Measurements from ENCODE around the gene SWT1. TPM values are rescaled to one million over a fixed set of nuclear protein-coding genes. Genes with fewer than 3 reads are reported as not detected.
"Not testable (repeated sequence)": the region's sequence is repeated elsewhere in the genome, so short reads cannot be mapped to it uniquely, and the experiment has no call there.

Gene SWT1
- total RNA-seq, 1 experiment from 2014 or later: 2.1 TPM

- POLR2A ChIA-PET: no interaction called here
- in situ Hi-C loops (cut with HindIII; ENCODE audit: low pct_unique_long_range_greater_than_20kb, low sequenced_read_pairs) (no loop called here), intact Hi-C loops (cut with micrococcal nuclease; ENCODE audit: unreplicated experiment) (no loop called here)
- TF ChIP-seq REST (IDR thresholded peaks at IDR 0.05; ENCODE audit: insufficient read depth in 1 of 2, low read depth in 2 of 2, low read length in 1 of 2) (no peak), TCF7L2 (IDR thresholded peaks at IDR 0.05; ENCODE audit: low read depth, low read length) (no peak), SIN3A (IDR thresholded peaks at IDR 0.05; ENCODE audit: borderline replicate concordance, insufficient read depth, low read depth, low read length) (no peak), POLR2AphosphoS5 (IDR thresholded peaks at IDR 0.05; ENCODE audit: low read depth, low read length) (no peak)
- TF ChIP-seq, protein P1, sequence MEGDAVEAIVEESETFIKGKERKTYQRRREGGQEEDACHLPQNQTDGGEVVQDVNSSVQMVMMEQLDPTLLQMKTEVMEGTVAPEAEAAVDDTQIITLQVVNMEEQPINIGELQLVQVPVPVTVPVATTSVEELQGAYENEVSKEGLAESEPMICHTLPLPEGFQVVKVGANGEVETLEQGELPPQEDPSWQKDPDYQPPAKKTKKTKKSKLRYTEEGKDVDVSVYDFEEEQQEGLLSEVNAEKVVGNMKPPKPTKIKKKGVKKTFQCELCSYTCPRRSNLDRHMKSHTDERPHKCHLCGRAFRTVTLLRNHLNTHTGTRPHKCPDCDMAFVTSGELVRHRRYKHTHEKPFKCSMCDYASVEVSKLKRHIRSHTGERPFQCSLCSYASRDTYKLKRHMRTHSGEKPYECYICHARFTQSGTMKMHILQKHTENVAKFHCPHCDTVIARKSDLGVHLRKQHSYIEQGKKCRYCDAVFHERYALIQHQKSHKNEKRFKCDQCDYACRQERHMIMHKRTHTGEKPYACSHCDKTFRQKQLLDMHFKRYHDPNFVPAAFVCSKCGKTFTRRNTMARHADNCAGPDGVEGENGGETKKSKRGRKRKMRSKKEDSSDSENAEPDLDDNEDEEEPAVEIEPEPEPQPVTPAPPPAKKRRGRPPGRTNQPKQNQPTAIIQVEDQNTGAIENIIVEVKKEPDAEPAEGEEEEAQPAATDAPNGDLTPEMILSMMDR (IDR thresholded peaks at IDR 0.05): no peak
- DNase-seq (ENCODE audit: low read depth, low spot score): no peak
- Histone ChIP-seq H3K4me1 (ENCODE audit: control insufficient read depth, insufficient read depth, low read length) (no peaks in the 10 kb centered on the region), H3K36me3 (ENCODE audit: control insufficient read depth, insufficient read depth, low read length) (no peaks in the 10 kb centered on the region), H3K4me3 (ENCODE audit: low read depth in 2 of 2, low read length in 2 of 2) (no peak overlapping the region), H3K9me3 (ENCODE audit: control insufficient read depth, insufficient read depth, low read depth, low read length) (no peaks in the 10 kb centered on the region), H3K27me3 (ENCODE audit: control insufficient read depth, insufficient read depth, low read length) (no peaks in the 10 kb centered on the region), H3K27ac (ENCODE audit: low read length) (no peak overlapping the region)
- CTCF ChIA-PET: no interaction called here
- no TSS peak for BruUV-seq (replicated peaks)
- ATAC-seq: no peak
Observed at GRCh38 chr1:185232874-185233273, 75.9 kb downstream of the SWT1 start.

DNA sequence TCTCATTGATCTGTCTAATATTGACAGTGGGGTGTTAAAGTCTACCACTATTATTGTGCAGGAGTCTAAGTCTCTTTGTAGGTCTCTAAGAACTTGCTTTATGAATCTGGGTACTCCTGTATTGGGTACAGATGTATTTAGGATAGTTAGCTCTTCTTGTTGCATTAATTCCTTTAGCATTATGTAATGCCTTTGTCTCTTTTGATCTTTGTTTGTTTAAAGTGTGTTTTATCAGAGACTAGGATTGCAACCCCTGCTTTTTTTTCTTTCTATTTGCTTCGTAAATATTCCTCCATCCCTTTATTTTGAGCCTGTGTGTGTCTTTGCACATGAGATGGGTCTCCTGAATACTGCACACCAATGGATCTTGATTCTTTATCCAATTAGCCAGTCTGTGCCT lies 77.2 kb downstream of the SWT1 start:
- in situ Hi-C loops (cut with HindIII; ENCODE audit: low pct_unique_long_range_greater_than_20kb, low sequenced_read_pairs); ATAC-seq; H3K4me1 ChIP-seq (ENCODE audit: control insufficient read depth, insufficient read depth, low read length); H3K27ac ChIP-seq (ENCODE audit: low read length); BruUV-seq (replicated peaks); intact Hi-C loops (cut with micrococcal nuclease; ENCODE audit: unreplicated experiment); H3K4me3 ChIP-seq (ENCODE audit: low read depth in 2 of 2, low read length in 2 of 2); CTCF ChIA-PET; H3K36me3 ChIP-seq (ENCODE audit: control insufficient read depth, insufficient read depth, low read length); DNase-seq (ENCODE audit: low read depth, low spot score); H3K27me3 ChIP-seq (ENCODE audit: control insufficient read depth, insufficient read depth, low read length); H3K9me3 ChIP-seq (ENCODE audit: control insufficient read depth, insufficient read depth, low read depth, low read length); POLR2A ChIA-PET: not testable (repeated sequence)

DNA sequence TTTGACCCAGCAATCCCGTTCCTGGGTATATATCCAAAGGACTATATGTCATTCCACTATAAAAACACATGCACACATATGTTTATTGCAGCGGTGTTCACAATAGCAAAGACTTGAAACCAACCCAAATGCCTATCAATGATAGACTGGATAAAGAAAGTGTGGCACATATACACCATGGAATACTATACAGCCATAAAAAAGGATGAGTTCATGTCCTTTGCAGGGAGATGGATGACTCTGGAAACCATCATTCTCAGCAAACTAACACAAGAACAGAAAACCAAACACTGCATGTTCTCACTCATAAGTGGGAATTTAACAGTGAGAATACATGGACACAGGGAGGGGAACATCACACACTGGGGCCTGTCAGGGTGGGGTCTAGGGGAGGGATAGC lies 80.2 kb downstream of the SWT1 start:
- POLR2A ChIA-PET; CTCF ChIA-PET; in situ Hi-C loops (cut with HindIII; ENCODE audit: low pct_unique_long_range_greater_than_20kb, low sequenced_read_pairs): not testable (repeated sequence)

More for the DNA sequence above, 80.2 kb downstream of the SWT1 start:
- BruUV-seq (replicated peaks); H3K9me3 ChIP-seq (ENCODE audit: control insufficient read depth, insufficient read depth, low read depth, low read length); H3K27me3 ChIP-seq (ENCODE audit: control insufficient read depth, insufficient read depth, low read length); H3K4me3 ChIP-seq (ENCODE audit: low read depth in 2 of 2, low read length in 2 of 2); intact Hi-C loops (cut with micrococcal nuclease; ENCODE audit: unreplicated experiment); H3K4me1 ChIP-seq (ENCODE audit: control insufficient read depth, insufficient read depth, low read length); H3K36me3 ChIP-seq (ENCODE audit: control insufficient read depth, insufficient read depth, low read length); DNase-seq (ENCODE audit: low read depth, low spot score); ATAC-seq; H3K27ac ChIP-seq (ENCODE audit: low read length): not testable (repeated sequence)

Data from Panc1 (cell line).